Gastroesophageal sphincter (tissue), 4 donors: ENCODE results near the gene NFASC. TPM values are rescaled to one million over a fixed set of nuclear protein-coding genes. Genes with fewer than 3 reads are reported as not detected.

Source experiments
- ATAC-seq: fragments of 150-250 bp; one replicate; pipeline ENCODE4 v1.9.1; 2016; ENCODE audit warnings: mild to moderate bottlenecking, moderate library complexity
- H3K27ac ChIP-seq, 4 donors: fragments of 200-600 bp; sonication (generic) in 3 of 4; 1 replicate in 3 of 4; 2 replicates in 1 of 4; pipeline ENCODE4 v1.5.1; 2016 to 2019
- H3K27me3 ChIP-seq: fragments of 200-600 bp; sonication (generic); one replicate; pipeline ENCODE4 v1.5.1; 2019
- H3K36me3 ChIP-seq, 2 donors: fragments of 200-600 bp; sonication (generic); one replicate each; pipeline ENCODE4 v1.5.1; 2019; ENCODE audit warnings: control low read depth in 1 of 2
- H3K4me1 ChIP-seq, 3 donors: fragments of 200-600 bp; sonication (generic); 1 replicate in 2 of 3; 2 replicates in 1 of 3; pipeline ENCODE4 v1.5.1; 2016 to 2019; ENCODE audit warnings: control low read depth in 2 of 3
- H3K4me3 ChIP-seq, 2 donors: fragments of 200-600 bp; sonication (generic); one replicate each; pipeline ENCODE4 v1.5.1; 2019; ENCODE audit warnings: mild to moderate bottlenecking in 1 of 2, moderate library complexity in 1 of 2
- H3K9me3 ChIP-seq, 3 donors: fragments of 200-600 bp; sonication (generic); one replicate each; pipeline ENCODE4 v1.5.1; 2017 to 2019; ENCODE audit warnings: control low read depth in 2 of 3
- EP300 ChIP-seq: sonication (generic); formaldehyde crosslinking; IDR thresholded peaks from one replicate; pipeline ENCODE4 v1.6.1; 2017; ENCODE audit warnings: antibody characterized with exemption, mild to moderate bottlenecking
- POLR2A ChIP-seq, 2 donors: fragments of 450-650 bp; IDR thresholded peaks; one replicate each; pipeline ENCODE4 v1.6.1; 2017; ENCODE audit warnings: antibody characterized with exemption in 2 of 2, mild to moderate bottlenecking in 2 of 2, moderate library complexity in 1 of 2
- POLR2AphosphoS5 ChIP-seq: sonication (generic); formaldehyde crosslinking; IDR thresholded peaks from one replicate; pipeline ENCODE4 v1.6.1; 2017; ENCODE audit warnings: antibody characterized with exemption
- WGBS, 2 donors: methylation state at CpG; one replicate each; pipeline ENCODE4 v1.1.5; 2018; ENCODE audit warnings: low coverage in 1 of 2; 5-methylcytosine and 5-hydroxymethylcytosine counted together
- total RNA-seq, 4 donors: library from RNA; depleted of rRNA; stranded (reverse); fragments of >200 nt; gene quantifications; one replicate each; pipeline ENCODE4 v1.1.0, GENCODE V29; 2016
- TF ChIP-seq, protein P1 (sequence below), 4 experiments: fragments of 200-600 bp in 2 of 4; fragments of 450-650 bp in 2 of 4; sonication (generic) in 1 of 4; IDR thresholded peaks; one replicate each; pipeline ENCODE4 v1.5.1; 2017 to 2019; ENCODE audit warnings: antibody characterized with exemption in 4 of 4, mild to moderate bottlenecking in 2 of 4, moderate library complexity in 2 of 4

NFASC gene
- total RNA-seq, 4 donors from 2014 or later, result 39.0 to 121 (median 54.5) TPM

DNA sequence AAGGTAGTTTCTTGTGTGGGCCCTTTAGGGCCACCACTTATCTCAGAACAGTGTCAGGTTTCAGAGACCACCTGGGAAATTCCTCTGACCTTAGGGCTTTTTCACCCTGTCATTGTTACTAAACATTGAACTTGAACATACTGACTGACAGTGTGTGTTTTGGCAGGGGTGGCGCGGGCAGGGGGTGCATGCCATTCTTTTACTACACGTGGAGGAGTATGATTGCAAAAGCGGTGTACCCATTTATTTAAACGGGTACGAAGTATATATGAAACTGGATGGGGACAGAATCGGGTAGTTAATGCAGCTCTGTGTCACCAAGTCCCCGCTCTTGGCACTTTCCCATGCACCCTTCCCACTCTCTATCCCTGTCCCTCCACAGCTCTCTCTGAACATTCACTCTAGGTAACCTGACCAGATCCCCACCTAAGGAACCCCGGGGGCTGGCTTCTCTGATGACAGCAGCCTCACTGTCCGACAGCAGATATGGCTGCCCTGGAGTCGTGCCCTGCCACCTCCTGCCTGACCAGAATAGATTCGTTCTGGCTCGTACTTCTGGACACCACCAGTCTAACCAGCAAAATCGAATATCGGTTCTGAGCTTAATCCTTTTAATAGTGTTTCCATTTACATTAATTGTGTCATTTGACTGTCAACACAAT is 51.3 kb downstream of the NFASC start:
- Histone ChIP-seq H3K4me1 (peaks cover 0 to 21% (median 7%) of the 10 kb centered on the region in 3 donors), H3K27ac (peak overlapping the region in 1 of 4 donors; percentile 26), H3K4me3 (no peak overlapping the region), H3K9me3 (no peaks in the 10 kb centered on the region), H3K36me3 (peaks cover 0 to 12% of the 10 kb centered on the region in 2 donors), H3K27me3 (no peaks in the 10 kb centered on the region)
- no peak for ATAC-seq
- TF ChIP-seq, protein P1, sequence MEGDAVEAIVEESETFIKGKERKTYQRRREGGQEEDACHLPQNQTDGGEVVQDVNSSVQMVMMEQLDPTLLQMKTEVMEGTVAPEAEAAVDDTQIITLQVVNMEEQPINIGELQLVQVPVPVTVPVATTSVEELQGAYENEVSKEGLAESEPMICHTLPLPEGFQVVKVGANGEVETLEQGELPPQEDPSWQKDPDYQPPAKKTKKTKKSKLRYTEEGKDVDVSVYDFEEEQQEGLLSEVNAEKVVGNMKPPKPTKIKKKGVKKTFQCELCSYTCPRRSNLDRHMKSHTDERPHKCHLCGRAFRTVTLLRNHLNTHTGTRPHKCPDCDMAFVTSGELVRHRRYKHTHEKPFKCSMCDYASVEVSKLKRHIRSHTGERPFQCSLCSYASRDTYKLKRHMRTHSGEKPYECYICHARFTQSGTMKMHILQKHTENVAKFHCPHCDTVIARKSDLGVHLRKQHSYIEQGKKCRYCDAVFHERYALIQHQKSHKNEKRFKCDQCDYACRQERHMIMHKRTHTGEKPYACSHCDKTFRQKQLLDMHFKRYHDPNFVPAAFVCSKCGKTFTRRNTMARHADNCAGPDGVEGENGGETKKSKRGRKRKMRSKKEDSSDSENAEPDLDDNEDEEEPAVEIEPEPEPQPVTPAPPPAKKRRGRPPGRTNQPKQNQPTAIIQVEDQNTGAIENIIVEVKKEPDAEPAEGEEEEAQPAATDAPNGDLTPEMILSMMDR (IDR thresholded peaks at IDR 0.05), result no peak
- TF ChIP-seq POLR2AphosphoS5 (no peak), POLR2A (IDR thresholded peaks at IDR 0.05) (no peak), EP300 (no peak)
- 80 to 84% methylated on average over 9 to 15 of the region's 15 CpGs for WGBS, 2 donors

GRCh38 chr1:204923201-204923600 is 52.5 kb downstream of the NFASC start:
- Histone ChIP-seq H3K4me3 (no peak overlapping the region), H3K27me3 (no peaks in the 10 kb centered on the region), H3K27ac (no peak overlapping the region), H3K36me3 (peaks cover 0 to 19% of the 10 kb centered on the region in 2 donors), H3K9me3 (no peaks in the 10 kb centered on the region), H3K4me1 (peaks cover 0 to 21% (median 7%) of the 10 kb centered on the region in 3 donors)
- no peak for ATAC-seq
- 70 to 80% methylated on average over 1 to 5 of the region's 10 CpGs for WGBS, 2 donors
- TF ChIP-seq POLR2AphosphoS5 (no peak), POLR2A (IDR thresholded peaks at IDR 0.05) (no peak), EP300 (no peak)
- TF ChIP-seq, protein P1 (IDR thresholded peaks at IDR 0.05), result no peak

GRCh38 chr1:204923626-204924012 is 53.0 kb downstream of the NFASC start:
- no peak overlapping the region for H3K4me3 ChIP-seq
- H3K36me3 ChIP-seq, result peaks cover 0 to 23% of the 10 kb centered on the region in 2 donors
- H3K27ac ChIP-seq, result no peak overlapping the region
- peaks cover 0 to 21% (median 7%) of the 10 kb centered on the region in 3 donors for H3K4me1 ChIP-seq
- TF ChIP-seq EP300, result no peak
- no peak for TF ChIP-seq POLR2A (IDR thresholded peaks at IDR 0.05)
- TF ChIP-seq, protein P1 (IDR thresholded peaks at IDR 0.05), result no peak
- no peak for TF ChIP-seq POLR2AphosphoS5
- no peak for ATAC-seq
- no peaks in the 10 kb centered on the region for H3K27me3 ChIP-seq
- no CpG with 5 or more reads among the region's 4 CpGs for WGBS, 2 donors
- no peaks in the 10 kb centered on the region for H3K9me3 ChIP-seq

DNA sequence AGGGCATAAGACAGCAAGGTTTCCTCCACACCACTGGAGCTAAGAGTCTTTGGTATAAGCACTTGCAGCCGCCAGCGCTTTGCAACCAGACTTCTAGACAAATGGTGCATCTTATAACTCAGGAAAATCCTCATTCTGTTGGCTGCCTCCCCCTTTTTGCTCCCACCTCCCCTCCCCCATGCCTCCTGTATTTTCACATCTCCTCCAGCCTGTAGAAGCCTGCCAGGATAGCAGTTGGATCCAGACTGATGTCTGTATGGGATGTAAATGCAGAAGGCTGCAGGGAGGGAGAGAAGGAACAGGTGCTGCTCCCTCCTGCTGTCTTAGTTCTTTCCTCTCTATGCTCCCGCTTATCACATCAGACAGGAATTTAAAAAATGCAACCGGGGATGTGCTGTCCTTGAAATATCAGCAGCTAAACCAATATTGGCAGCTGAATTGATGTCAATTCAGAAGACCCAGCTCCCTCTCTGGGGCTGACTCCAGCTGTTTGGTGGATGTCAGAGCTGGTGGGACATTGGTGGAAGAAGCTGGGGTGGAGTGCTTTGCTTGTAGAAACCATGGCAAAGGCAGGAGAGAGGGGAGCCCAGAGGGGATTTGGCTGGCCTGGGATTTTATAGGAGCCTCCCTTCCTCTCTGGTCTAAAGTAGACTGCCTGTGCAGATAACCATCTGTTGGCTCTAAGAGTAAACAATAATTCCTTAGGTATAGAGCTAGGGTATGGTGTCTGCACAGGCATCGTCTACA is 53.5 kb downstream of the NFASC start:
- H3K9me3 ChIP-seq, result no peaks in the 10 kb centered on the region
- 61 to 83% methylated on average over 1 to 5 of the region's 5 CpGs for WGBS, 2 donors
- H3K36me3 ChIP-seq, result peaks cover 0 to 23% of the 10 kb centered on the region in 2 donors
- H3K4me1 ChIP-seq, result peaks cover 0 to 23% (median 7%) of the 10 kb centered on the region in 3 donors
- no peak overlapping the region for H3K4me3 ChIP-seq
- no peak for TF ChIP-seq POLR2AphosphoS5
- TF ChIP-seq, protein P1 (IDR thresholded peaks at IDR 0.05), result no peak
- no peak for TF ChIP-seq POLR2A (IDR thresholded peaks at IDR 0.05)
- TF ChIP-seq EP300, result no peak
- no peaks in the 10 kb centered on the region for H3K27me3 ChIP-seq
- H3K27ac ChIP-seq, result no peak overlapping the region
- no peak for ATAC-seq
